Measurements from ENCODE around the gene OR4Q2. TPM values are rescaled to one million over a fixed set of nuclear protein-coding genes. Genes with fewer than 3 reads are reported as not detected.
"Not testable (repeated sequence)": the region's sequence is repeated elsewhere in the genome, so short reads cannot be mapped to it uniquely, and the experiment has no call there.

Gene OR4Q2
- total RNA-seq: not detected

DNA sequence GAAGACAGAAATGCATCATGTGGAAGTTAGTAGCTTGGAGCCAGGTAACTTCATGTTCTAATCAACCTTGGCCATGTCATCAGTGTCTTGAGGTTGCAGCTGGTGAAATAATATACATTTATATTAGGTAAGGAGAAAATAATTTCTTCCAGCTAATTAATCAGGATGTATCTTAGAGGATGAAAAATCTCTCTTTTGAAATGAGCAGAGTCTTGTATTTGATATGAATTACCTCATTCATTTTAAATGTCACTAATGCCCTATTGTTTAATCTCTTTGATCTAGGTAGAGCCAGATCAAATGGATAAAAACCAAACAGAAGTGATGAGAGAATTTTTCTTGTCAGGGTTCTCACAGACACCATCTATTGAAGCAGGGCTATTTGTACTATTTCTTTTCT lies at the start of gene OR4Q2:
Gene OR4Q2, plus strand, starts transcription at position 301 of the 400 bp plus-strand sequence.
- ATAC-seq: no peak

DNA sequence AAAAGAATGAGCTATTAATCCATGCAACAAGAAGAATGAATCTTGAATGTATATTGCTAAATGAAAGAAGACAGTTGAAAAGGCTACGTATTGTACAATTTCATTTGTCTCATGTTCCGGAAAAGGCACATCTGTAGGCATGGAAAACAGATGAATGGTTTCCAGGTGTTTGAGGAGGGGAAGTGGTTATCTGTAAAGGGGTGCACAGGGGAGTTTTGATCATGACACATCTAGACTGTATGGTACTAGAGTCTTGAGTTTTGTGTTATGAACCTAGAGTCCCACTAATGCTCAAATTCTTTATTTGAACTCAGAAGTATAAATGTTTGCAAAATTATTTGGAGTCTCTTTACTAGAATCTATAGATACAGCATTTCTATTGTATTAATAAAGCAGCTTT lies 32.2 kb upstream of the OR4Q2 start:
- not testable (repeated sequence) for DNase-seq (ENCODE audit: low spot score)

More for the DNA sequence above, at the start of gene OR4Q2:
- DNase-seq (ENCODE audit: low spot score): no peak

DNA sequence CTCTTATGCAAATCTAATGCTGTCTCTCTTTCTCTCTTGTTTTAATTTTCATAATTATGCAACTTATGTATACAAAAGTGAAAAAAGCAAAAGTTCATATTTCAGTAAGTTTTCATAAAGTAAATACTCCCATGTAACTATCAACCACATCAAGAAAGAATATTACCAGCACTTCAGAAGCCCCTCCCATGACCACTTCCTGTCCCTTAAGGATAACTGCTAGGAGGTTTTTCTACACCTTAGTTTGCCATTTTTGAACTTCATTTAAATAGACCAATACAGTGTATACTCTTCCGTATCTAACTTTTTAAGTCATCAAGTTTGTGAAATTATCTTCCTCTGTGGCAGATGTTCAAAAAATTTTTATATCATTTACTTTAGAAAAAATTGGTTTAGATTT lies 27.1 kb upstream of the OR4Q2 start:
- ATAC-seq (no peak), DNase-seq (ENCODE audit: low spot score) (no peak)

More for the DNA sequence above, 32.2 kb upstream of the OR4Q2 start:
- ATAC-seq: not testable (repeated sequence)

DNA sequence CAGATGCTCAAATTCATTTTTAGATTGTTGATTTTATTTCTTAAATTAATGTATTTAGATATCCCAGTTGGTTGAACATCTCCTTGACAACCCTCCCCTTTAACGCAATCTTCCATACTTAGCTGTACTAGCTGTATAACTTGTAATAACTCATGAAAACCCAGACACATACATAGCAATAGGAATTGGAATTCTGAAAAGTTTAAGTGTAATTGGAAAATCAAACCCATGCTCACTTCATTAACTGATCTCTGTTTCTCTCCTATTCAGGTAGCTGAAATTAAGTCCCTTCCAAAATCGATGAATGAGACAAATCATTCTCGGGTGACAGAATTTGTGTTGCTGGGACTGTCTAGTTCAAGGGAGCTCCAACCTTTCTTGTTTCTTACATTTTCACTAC lies 26.7 kb upstream of the OR4Q2 start, which contains the start of gene OR4K15:
Gene OR4K15, plus strand, starts transcription at position 301 of the 400 bp plus-strand sequence. Its CDS starts 0 bp downstream, at position 301.
- DNase-seq (ENCODE audit: low spot score) (no peak), ATAC-seq (no peak)

DNA sequence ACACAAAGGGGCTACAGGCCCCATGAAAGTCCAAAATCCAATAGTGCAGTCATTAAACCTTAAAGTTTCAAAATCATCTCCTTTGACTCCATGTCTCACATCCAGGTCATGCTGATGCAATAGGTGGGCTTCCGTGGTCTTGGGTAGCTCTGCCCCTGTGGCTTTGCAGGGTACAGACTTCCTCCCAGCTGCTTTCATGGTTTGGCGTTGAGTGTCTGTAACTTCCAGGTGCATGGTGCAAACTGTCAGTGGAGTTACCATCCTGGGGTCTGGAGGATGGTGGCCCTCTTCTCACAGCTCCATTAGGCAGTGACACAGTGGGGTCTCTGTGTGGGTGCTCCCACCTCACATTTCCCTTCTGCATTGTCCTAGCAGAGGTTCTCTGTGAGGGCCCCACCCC lies 8.5 kb upstream of the OR4Q2 start:
- ATAC-seq (no peak), DNase-seq (ENCODE audit: low spot score) (no peak)

DNA sequence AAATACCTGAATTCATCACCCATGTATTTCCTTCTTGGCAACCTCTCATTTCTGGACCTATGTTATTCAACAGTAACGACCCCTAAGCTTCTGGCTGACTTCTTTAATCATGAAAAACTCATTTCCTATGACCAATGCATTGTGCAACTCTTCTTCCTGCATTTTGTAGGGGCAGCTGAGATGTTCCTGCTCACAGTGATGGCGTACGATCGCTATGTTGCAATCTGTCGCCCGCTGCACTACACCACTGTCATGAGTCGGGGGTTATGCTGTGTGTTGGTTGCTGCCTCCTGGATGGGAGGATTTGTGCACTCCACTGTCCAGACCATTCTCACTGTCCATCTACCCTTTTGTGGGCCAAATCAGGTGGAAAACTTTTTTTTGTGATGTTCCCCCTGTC lies 356 bp downstream of the OR4Q2 start:
- no peak for DNase-seq (ENCODE audit: low spot score)
- ATAC-seq: no peak

DNA sequence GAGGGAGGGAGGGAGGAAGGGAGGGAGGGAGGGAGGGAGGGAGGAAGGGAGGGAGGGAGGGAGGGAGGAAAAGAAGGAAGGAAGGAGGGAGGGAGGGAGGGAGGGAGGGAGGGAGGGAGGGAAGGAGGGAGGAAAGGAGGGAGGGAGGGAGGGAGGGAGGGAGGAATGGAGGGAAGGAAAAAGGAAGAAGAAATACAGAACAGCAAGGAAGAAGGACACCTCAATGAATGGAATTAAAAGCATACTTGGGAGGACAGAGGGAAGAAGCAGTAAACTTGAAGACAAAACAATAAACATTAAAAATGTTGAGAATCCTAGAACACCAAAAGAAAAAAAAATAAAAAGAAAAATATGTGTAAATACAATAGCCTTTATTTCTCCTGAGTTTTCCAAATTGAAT lies 6.2 kb downstream of the OR4Q2 start:
- DNase-seq (ENCODE audit: low spot score) (no peak), ATAC-seq (no peak)

DNA sequence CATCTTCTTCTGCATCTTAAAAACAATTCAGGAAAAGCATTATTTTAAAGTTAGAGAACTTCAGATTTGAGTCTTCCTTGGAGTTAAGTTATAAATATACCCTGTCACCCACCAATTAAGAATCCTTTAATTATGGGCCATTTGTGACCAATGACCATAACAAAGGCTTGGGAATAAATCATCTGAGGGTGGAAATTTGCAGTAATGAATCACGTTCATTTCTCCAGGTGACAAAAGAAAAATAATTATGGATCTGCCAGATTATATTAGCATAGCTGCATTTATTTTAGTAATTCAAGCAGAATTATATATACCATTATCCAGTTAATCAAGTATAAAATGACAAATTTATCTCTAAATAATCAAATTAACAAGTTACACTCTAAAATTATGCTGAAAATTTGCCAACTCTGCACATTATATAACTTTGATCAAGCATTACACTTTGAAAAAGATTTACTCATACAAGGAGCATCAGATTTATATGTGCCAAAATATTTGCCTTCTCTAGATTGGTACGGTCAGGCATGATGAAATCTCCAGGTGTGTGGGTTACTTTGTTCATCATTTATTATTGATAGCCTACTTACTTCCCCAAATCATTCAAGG lies 17.4 kb downstream of the OR4Q2 start, which contains the start of gene OR4K14:
Gene OR4K14, minus strand, starts transcription at position 51 of the 609 bp plus-strand sequence. CDS start 4,114 bp downstream, outside the sequence.
- DNase-seq (ENCODE audit: low spot score) (no peak), ATAC-seq (no peak)

DNA sequence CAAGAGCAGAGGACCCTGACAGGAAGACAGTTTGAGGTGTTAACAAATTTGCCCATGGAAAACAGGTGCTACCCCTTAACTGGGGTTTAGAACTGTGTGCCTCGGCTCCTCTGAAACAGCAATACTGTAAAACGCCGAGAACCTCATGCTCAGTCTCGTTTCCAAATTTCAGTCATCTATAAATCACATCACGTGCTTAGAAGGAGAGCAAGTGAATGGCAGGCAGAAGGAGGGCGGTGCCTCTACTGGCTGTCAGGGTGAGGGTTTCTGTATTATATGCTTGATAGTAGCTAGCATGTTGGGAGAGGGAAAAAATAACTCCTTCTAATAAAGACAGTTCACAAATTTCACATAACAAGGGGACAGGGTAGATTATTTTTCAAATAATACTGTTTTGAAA lies 29.1 kb downstream of the OR4Q2 start:
- ATAC-seq (no peak), DNase-seq (ENCODE audit: low spot score) (no peak)

DNA sequence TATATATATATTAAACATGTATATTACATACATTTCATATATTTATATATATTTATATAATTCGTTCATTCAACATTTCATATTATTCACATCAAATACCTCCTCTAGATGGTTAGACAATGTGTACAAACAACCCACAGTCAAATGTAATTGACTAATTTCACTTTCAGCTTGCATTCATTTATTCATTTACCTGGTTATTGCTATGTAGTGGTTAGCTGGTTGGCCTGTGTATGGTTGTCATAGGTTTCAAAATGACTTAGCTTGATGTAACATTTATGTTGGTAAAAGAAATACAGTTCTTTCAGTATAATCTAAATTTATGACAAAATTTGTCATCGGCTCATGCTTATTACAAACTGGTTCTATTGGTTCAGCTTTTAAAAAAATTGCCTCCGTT lies 33.5 kb downstream of the OR4Q2 start:
- ATAC-seq (no peak), DNase-seq (ENCODE audit: low spot score) (no peak)

DNA sequence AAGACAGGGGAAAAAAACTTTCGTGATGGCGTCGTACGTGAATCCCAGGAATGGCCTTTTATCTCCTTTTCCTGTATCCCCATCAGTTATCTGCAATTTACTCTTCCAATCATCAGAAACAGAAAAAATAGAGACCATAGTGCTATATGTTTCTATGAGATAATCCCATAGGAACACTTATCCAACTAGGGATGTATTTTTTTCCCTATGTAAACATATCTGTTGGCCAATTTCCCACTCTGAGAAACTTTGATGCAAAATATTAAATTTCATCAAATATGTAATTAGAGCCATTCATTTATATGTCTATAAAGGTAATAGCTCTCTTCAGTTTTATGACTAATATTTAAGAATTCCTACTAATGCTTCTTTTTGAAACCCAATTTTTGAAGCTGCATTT lies 34.0 kb downstream of the OR4Q2 start, which contains the start of gene OR4K13:
Gene OR4K13, minus strand, starts transcription at position 101 of the 400 bp plus-strand sequence. CDS start 1,280 bp downstream, outside the sequence.
- DNase-seq (ENCODE audit: low spot score) (no peak), ATAC-seq (no peak)

- DNase-seq (ENCODE audit: low spot score): no peak
- no peak for ATAC-seq
These were observed 42.3 kb downstream of the OR4Q2 start for GRCh38 chr14:20044243-20044642.

DNA sequence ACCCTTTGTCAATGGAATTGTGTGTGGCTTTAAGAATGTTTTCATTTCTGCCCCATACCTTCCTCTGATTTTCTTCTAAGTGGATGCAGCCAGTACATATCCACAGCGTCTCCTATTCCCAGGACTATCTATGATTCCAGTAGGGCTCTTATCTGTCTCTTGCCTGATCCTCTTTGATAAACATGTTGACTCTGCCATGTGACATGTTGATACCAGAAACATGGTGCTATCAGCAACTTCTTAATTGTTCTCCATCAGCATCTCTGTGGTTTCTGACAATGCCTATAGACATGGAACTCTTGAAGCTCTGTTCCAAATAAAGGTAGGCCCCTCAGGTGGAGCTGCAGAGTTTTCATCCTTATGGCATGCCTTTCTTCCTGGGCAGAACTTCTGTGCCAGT lies 46.2 kb downstream of the OR4Q2 start:
- no peak for ATAC-seq
- DNase-seq (ENCODE audit: low spot score): no peak

Other genes starting within 250 kb of the OR4Q2 start
- not detected for gene OR4M1, start 228.7 kb upstream of the OR4Q2 start, total RNA-seq
- gene OR4N2, start 198.4 kb upstream of the OR4Q2 start, total RNA-seq: not detected
- gene OR4K2, start 127.0 kb upstream of the OR4Q2 start, total RNA-seq: not detected
- gene OR4K5, start 81.6 kb upstream of the OR4Q2 start, total RNA-seq: not detected
- not detected for gene OR4K1, start 71.2 kb upstream of the OR4Q2 start, total RNA-seq
- not detected for gene OR4K15, start 26.6 kb upstream of the OR4Q2 start, total RNA-seq
- not detected for gene OR4K14, start 17.1 kb downstream of the OR4Q2 start, total RNA-seq
- not detected for gene OR4K13, start 33.9 kb downstream of the OR4Q2 start, total RNA-seq
- gene OR4L1, start 57.9 kb downstream of the OR4Q2 start, total RNA-seq: not detected
- gene OR4K17, start 108.6 kb downstream of the OR4Q2 start, total RNA-seq: not detected
- gene OR4N5, start 136.7 kb downstream of the OR4Q2 start, total RNA-seq: not detected
- not detected for gene OR11G2, start 188.7 kb downstream of the OR4Q2 start, total RNA-seq
- gene OR11H6, start 221.5 kb downstream of the OR4Q2 start, total RNA-seq: not detected
- gene OR11H7, start 226.8 kb downstream of the OR4Q2 start, total RNA-seq: not detected
- gene OR11H4, start 237.1 kb downstream of the OR4Q2 start, total RNA-seq: not detected